Measurements from ENCODE around the gene ASF1B.

- TF ChIP-seq, protein P1, sequence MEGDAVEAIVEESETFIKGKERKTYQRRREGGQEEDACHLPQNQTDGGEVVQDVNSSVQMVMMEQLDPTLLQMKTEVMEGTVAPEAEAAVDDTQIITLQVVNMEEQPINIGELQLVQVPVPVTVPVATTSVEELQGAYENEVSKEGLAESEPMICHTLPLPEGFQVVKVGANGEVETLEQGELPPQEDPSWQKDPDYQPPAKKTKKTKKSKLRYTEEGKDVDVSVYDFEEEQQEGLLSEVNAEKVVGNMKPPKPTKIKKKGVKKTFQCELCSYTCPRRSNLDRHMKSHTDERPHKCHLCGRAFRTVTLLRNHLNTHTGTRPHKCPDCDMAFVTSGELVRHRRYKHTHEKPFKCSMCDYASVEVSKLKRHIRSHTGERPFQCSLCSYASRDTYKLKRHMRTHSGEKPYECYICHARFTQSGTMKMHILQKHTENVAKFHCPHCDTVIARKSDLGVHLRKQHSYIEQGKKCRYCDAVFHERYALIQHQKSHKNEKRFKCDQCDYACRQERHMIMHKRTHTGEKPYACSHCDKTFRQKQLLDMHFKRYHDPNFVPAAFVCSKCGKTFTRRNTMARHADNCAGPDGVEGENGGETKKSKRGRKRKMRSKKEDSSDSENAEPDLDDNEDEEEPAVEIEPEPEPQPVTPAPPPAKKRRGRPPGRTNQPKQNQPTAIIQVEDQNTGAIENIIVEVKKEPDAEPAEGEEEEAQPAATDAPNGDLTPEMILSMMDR (conservative IDR thresholded peaks at IDR 0.05) = no peak
- TF ChIP-seq ZFX (IDR thresholded peaks at IDR 0.05) = no peak
Observed at GRCh38 chr19:14110650-14111049, 25.7 kb downstream of the ASF1B start.
